H1 (cell line): ENCODE results near the gene PACSIN2. TPM values are rescaled to one million over a fixed set of nuclear protein-coding genes. Genes with fewer than 3 reads are reported as not detected.

ENCODE experiments used
- CTCF ChIA-PET: fragments of 300-600 bp; sonication (Branson Sonifier 250); formaldehyde crosslinking; loops from one replicate; lab custom pipeline; 2021; ENCODE audit not compliant: partially characterized antibody; lab: Charles Lee
- POLR2A ChIA-PET: fragments of 300-600 bp; sonication (Branson Sonifier 250); formaldehyde crosslinking; loops from one replicate; lab custom pipeline; 2021; ENCODE audit warnings: inconsistent platforms; ENCODE audit not compliant: partially characterized antibody; lab: Charles Lee
- DNase-seq, 2 experiments: peaks; one replicate each; pipeline versions ENCODE4 v3.0.0 to v3.0.0-alpha.2; 2010 to 2022; ENCODE audit warnings: low spot score in 2 of 2, low read depth in 1 of 2, mixed read lengths in 1 of 2
- FAIRE-seq: peaks from 2 replicates; lab custom pipeline; 2011; peaks lifted over from hg19 to GRCh38; lab: Jason Lieb, UNC
- H2AFZ ChIP-seq: 2 replicates; pipeline ENCODE4 v1.8.1; 2012; ENCODE audit warnings: low read length, inconsistent platforms
- H2AK5ac ChIP-seq: 2 replicates; pipeline ENCODE4 v1.6.1; 2013; ENCODE audit warnings: low read depth, low read length
- H2BK120ac ChIP-seq: replicated peaks from 2 replicates; pipeline ENCODE3; 2013; ENCODE audit warnings: low read depth, low read length, inconsistent platforms
- H2BK12ac ChIP-seq: 2 replicates; pipeline ENCODE4 v1.6.1; 2013; ENCODE audit warnings: low read depth, low read length
- H2BK15ac ChIP-seq: 2 replicates; pipeline ENCODE4 v1.6.1; 2013; ENCODE audit warnings: low read length
- H2BK20ac ChIP-seq: 2 replicates; pipeline ENCODE4 v1.6.1; 2013; ENCODE audit warnings: low read length
- H2BK5ac ChIP-seq: 2 replicates; pipeline ENCODE4 v1.6.1; 2013; ENCODE audit warnings: low read depth, low read length
- H3K14ac ChIP-seq: 2 replicates; pipeline ENCODE4 v1.6.1; 2013; ENCODE audit warnings: inconsistent platforms; ENCODE audit not compliant: insufficient read length
- H3K18ac ChIP-seq: 2 replicates; pipeline ENCODE4 v1.6.1; 2013; ENCODE audit warnings: low read length; ENCODE audit errors: extremely low read depth
- H3K23ac ChIP-seq: 2 replicates; pipeline ENCODE4 v1.6.1; 2013; ENCODE audit warnings: inconsistent platforms; ENCODE audit not compliant: insufficient read length
- H3K23me2 ChIP-seq: 2 replicates; pipeline ENCODE4 v1.6.1; 2013; ENCODE audit warnings: low read depth, low read length
- H3K27ac ChIP-seq: 2 replicates; pipeline ENCODE4 v1.6.1; 2011; ENCODE audit warnings: low read depth, low read length, inconsistent platforms
- H3K27me3 ChIP-seq, 4 experiments: replicated peaks in 1 of 4; 1 replicate in 1 of 4; 2 replicates in 3 of 4; pipeline versions ENCODE4 v1.6.1 to v1.8.1; 2011 to 2013; ENCODE audit warnings: low read length in 3 of 4, mild to moderate bottlenecking in 3 of 4, inconsistent platforms in 2 of 4, mixed read lengths in 2 of 4, moderate library complexity in 1 of 4; ENCODE audit not compliant: control insufficient read depth in 3 of 4, insufficient read depth in 3 of 4; ENCODE audit errors: extremely low read depth in 1 of 4
- H3K36me3 ChIP-seq, 4 experiments: 2 replicates each; pipeline versions ENCODE4 v1.6.1 to v1.8.1; 2011 to 2013; ENCODE audit warnings: mild to moderate bottlenecking in 4 of 4, low read length in 3 of 4, moderate library complexity in 2 of 4, control low read depth in 1 of 4, inconsistent platforms in 1 of 4; ENCODE audit not compliant: insufficient read depth in 4 of 4, control insufficient read depth in 2 of 4
- H3K4ac ChIP-seq: replicated peaks from 2 replicates; pipeline ENCODE3; 2013; ENCODE audit warnings: low read length, low read depth, mixed read lengths, inconsistent platforms; ENCODE audit not compliant: insufficient read length
- H3K4me1 ChIP-seq, 4 experiments: replicated peaks in 1 of 4; 1 replicate in 1 of 4; 2 replicates in 3 of 4; pipeline versions ENCODE4 v1.6.1 to v1.8.1; 2011 to 2013; ENCODE audit warnings: low read length in 3 of 4, inconsistent platforms in 2 of 4, mixed read lengths in 1 of 4; ENCODE audit not compliant: insufficient read depth in 4 of 4, control insufficient read depth in 3 of 4
- H3K4me2 ChIP-seq, 2 experiments: 2 replicates each; pipeline versions ENCODE4 v1.6.1 to v1.8.1; 2011 to 2013; ENCODE audit warnings: low read depth in 2 of 2, low read length in 2 of 2, control low read depth in 1 of 2, inconsistent platforms in 1 of 2, mild to moderate bottlenecking in 1 of 2; ENCODE audit not compliant: insufficient read depth in 1 of 2
- H3K4me3 ChIP-seq, 4 experiments: fragments of 200-600, 300-600 bp in 1 of 4; sonication (generic), shearing (Covaris generic), sonication (Bioruptor Twin) in 1 of 4; 2 replicates each; pipeline versions ENCODE4 v1.5.1 to v1.8.1; 2011 to 2016; ENCODE audit warnings: low read length in 4 of 4, low read depth in 3 of 4, control low read depth in 2 of 4, inconsistent platforms in 2 of 4, mild to moderate bottlenecking in 2 of 4, mixed read lengths in 1 of 4, moderate library complexity in 1 of 4; ENCODE audit not compliant: insufficient read depth in 2 of 4; ENCODE audit errors: extremely low read depth in 1 of 4
- H3K56ac ChIP-seq: replicated peaks from 2 replicates; pipeline ENCODE3; 2013; ENCODE audit warnings: low read depth, mild to moderate bottlenecking, mixed read lengths, low read length, inconsistent platforms; ENCODE audit not compliant: insufficient read length
- H3K79me1 ChIP-seq: 2 replicates; pipeline ENCODE4 v1.6.1; 2013; ENCODE audit warnings: low read depth, low read length, control low read depth
- H3K79me2 ChIP-seq, 2 experiments: 2 replicates each; pipeline versions ENCODE4 v1.6.1 to v1.8.1; 2012 to 2013; ENCODE audit warnings: low read length in 2 of 2, mild to moderate bottlenecking in 2 of 2, inconsistent platforms in 1 of 2; ENCODE audit not compliant: insufficient read depth in 2 of 2, control insufficient read depth in 1 of 2
- H3K9ac ChIP-seq, 4 experiments: replicated peaks in 1 of 4; 1 replicate in 1 of 4; 2 replicates in 3 of 4; pipeline versions ENCODE4 v1.6.1 to v1.8.1; 2011 to 2013; ENCODE audit warnings: low read depth in 3 of 4, low read length in 3 of 4, control low read depth in 2 of 4, mild to moderate bottlenecking in 2 of 4, moderate library complexity in 2 of 4, inconsistent platforms in 1 of 4; ENCODE audit errors: extremely low read depth in 1 of 4
- H3K9me3 ChIP-seq, 2 experiments: 2 replicates each; pipeline versions ENCODE4 v1.6.1 to v1.8.1; 2012 to 2013; ENCODE audit warnings: mild to moderate bottlenecking in 2 of 2, moderate library complexity in 2 of 2, control low read depth in 1 of 2, inconsistent platforms in 1 of 2, low read depth in 1 of 2, low read length in 1 of 2, mixed read lengths in 1 of 2; ENCODE audit not compliant: insufficient read depth in 2 of 2
- H4K20me1 ChIP-seq, 2 experiments: replicated peaks in 1 of 2; 2 replicates each; pipeline versions ENCODE3 to v1.8.1; 2011 to 2013; ENCODE audit warnings: inconsistent platforms in 2 of 2, low read length in 2 of 2, mild to moderate bottlenecking in 1 of 2; ENCODE audit not compliant: insufficient read depth in 2 of 2, control insufficient read depth in 1 of 2
- H4K5ac ChIP-seq: 2 replicates; pipeline ENCODE4 v1.6.1; 2013; ENCODE audit warnings: low read length, low read depth, mixed read lengths, inconsistent platforms; ENCODE audit not compliant: insufficient read length
- H4K8ac ChIP-seq: 2 replicates; pipeline ENCODE4 v1.8.0; 2013; ENCODE audit warnings: mild to moderate bottlenecking, moderate library complexity, low read length, inconsistent platforms; ENCODE audit not compliant: insufficient read depth; ENCODE audit errors: extremely low read depth
- H4K91ac ChIP-seq: replicated peaks from 2 replicates; pipeline ENCODE3; 2013; ENCODE audit warnings: low read length, mixed read lengths, inconsistent platforms; ENCODE audit not compliant: insufficient read length
- BCL11A ChIP-seq, 2 experiments: IDR thresholded peaks; one replicate each; pipeline ENCODE4 v1.6.1; 2011; ENCODE audit warnings: low read depth in 2 of 2, low read length in 2 of 2, mild to moderate bottlenecking in 2 of 2
- BRCA1 ChIP-seq: IDR thresholded peaks from 2 replicates; pipeline ENCODE4 v1.6.1; 2012; ENCODE audit warnings: low read depth, low read length, improper control_type of control experiment
- CTCF ChIP-seq, 3 experiments: IDR thresholded peaks; 1 replicate in 2 of 3; 2 replicates in 1 of 3; pipeline versions ENCODE4 v1.5.1 to v1.6.1; 2011; ENCODE audit warnings: low read length in 3 of 3, mild to moderate bottlenecking in 3 of 3, inconsistent platforms in 2 of 3, low read depth in 1 of 3, moderate library complexity in 1 of 3; ENCODE audit not compliant: insufficient read depth in 1 of 3; ENCODE audit errors: control extremely low read depth in 1 of 3
- EGR1 ChIP-seq: IDR thresholded peaks from 2 replicates; pipeline ENCODE4 v1.6.1; 2011; ENCODE audit warnings: low read depth, low read length, borderline replicate concordance
- JUN ChIP-seq: IDR thresholded peaks from 2 replicates; pipeline ENCODE4 v1.6.1; 2011; ENCODE audit warnings: low read depth, mild to moderate bottlenecking, improper control_type of control experiment, low read length
- MAFK ChIP-seq: IDR thresholded peaks from 2 replicates; pipeline ENCODE4 v1.6.1; 2012; ENCODE audit warnings: low read depth, mild to moderate bottlenecking, improper control_type of control experiment, low read length
- MAX ChIP-seq: IDR thresholded peaks from 2 replicates; pipeline ENCODE4 v1.6.1; 2012; ENCODE audit warnings: inconsistent platforms
- RXRA ChIP-seq: IDR thresholded peaks from 2 replicates; pipeline ENCODE4 v1.6.1; 2011; ENCODE audit warnings: low read depth, mild to moderate bottlenecking, low read length, moderate library complexity; ENCODE audit not compliant: insufficient read depth
- SIRT6 ChIP-seq: IDR thresholded peaks from one replicate; pipeline ENCODE4 v1.7.1; 2012; ENCODE audit warnings: low read length, inconsistent platforms
- TAF7 ChIP-seq: optimal IDR thresholded peaks from 2 replicates; pipeline ENCODE3; 2011; ENCODE audit warnings: low read depth, mild to moderate bottlenecking, inconsistent platforms, low read length, moderate library complexity, borderline replicate concordance
- WGBS, 2 experiments: shearing (Covaris generic) in 1 of 2; methylation state at CpG; one replicate each; pipeline versions ENCODE4 v1.1.6 to v1.1.7; 2013 to 2015; ENCODE audit warnings: low lambda C conversion rate in 2 of 2, mixed read lengths in 2 of 2, inconsistent platforms in 1 of 2, low coverage in 1 of 2, missing lambda C conversion rate in 1 of 2; ENCODE audit not compliant: insufficient replicate concordance in 2 of 2, insufficient coverage in 1 of 2, insufficient read length in 1 of 2; ENCODE audit errors: extremely low coverage in 1 of 2, missing lambda C conversion rate in 1 of 2; 5-methylcytosine and 5-hydroxymethylcytosine counted together
- polyA plus RNA-seq, 7 experiments: library from polyadenylated mRNA; depleted of rRNA in 3 of 7; stranded (reverse) in 5 of 7; unstranded in 2 of 7; fragments of >200 nt in 5 of 7; fragments of 200-250 nt in 2 of 7; gene quantifications; 1 replicate in 5 of 7; 2 replicates in 1 of 7; 4 replicates in 1 of 7; pipeline versions ENCODE4 v1.2.1 to v1.2.3, GENCODE V29; 2011 to 2013; ENCODE audit warnings: missing spikeins in 2 of 7, mixed read lengths in 2 of 7
- total RNA-seq: library from RNA; stranded (reverse); fragmentation: NEBNext Ultra II Directional; extraction: Animal tissue kit (Norgen Biotek cat#: 25700); gene quantifications from 2 replicates; pipeline ENCODE4 v1.2.1, GENCODE V29; 2021

Gene PACSIN2
- total and polyA plus RNA-seq, 2 of the 8 experiments (the other 6 are each of a cell fraction or from before 2014, with no cell fraction given) = 44.8 to 64.2 TPM

- H2BK120ac ChIP-seq = no peak overlapping the region
- no peaks in the 10 kb centered on the region for H3K4me1 ChIP-seq
- no peaks in the 10 kb centered on the region for H3K79me2 ChIP-seq
- no peak overlapping the region for H3K23ac ChIP-seq
- H3K56ac ChIP-seq = no peak overlapping the region
- ChIA-PET CTCF (interaction anchor here (0.6 to 1.7 kb wide), 3 partner anchors 23 to 131 kb away, joined by 3 to 6 read pairs (median 6); no protein-coding TSS in a partner anchor), POLR2A (no interaction called here)
- no peak overlapping the region for H4K91ac ChIP-seq
- no peak overlapping the region for H3K14ac ChIP-seq
- H3K4ac ChIP-seq = no peak overlapping the region
- DNase-seq (no peak), FAIRE-seq (no peak)
- H4K20me1 ChIP-seq = no peaks in the 10 kb centered on the region
- no peak overlapping the region for H2BK12ac ChIP-seq
- H2AFZ ChIP-seq = no peak overlapping the region
- no peak overlapping the region for H4K8ac ChIP-seq
- no peak overlapping the region for H2BK20ac ChIP-seq
- no peak overlapping the region for H4K5ac ChIP-seq
- no peak overlapping the region for H3K18ac ChIP-seq
- H3K36me3 ChIP-seq = no peaks in the 10 kb centered on the region
- H3K27ac ChIP-seq = no peak overlapping the region
- H3K23me2 ChIP-seq = no peaks in the 10 kb centered on the region
- H3K9ac ChIP-seq = no peak overlapping the region
- H2BK5ac ChIP-seq = no peak overlapping the region
- no peaks in the 10 kb centered on the region for H3K27me3 ChIP-seq
- no peaks in the 10 kb centered on the region for H3K79me1 ChIP-seq
- H3K4me2 ChIP-seq = no peak overlapping the region
- no peaks in the 10 kb centered on the region for H3K9me3 ChIP-seq
- H2BK15ac ChIP-seq = no peak overlapping the region
- no peak overlapping the region for H2AK5ac ChIP-seq
- no peak overlapping the region for H3K4me3 ChIP-seq
- 88% methylated on average over 14 of the region's 14 CpGs; no CpG with 5 or more reads in 1 of the 2 experiments for WGBS, 2 experiments
- TF ChIP-seq CTCF (IDR thresholded peaks at IDR 0.05; ENCODE audit: control extremely low read depth in 1 of 3, insufficient read depth in 1 of 3, low read depth in 1 of 3, low read length in 3 of 3) = no peak
- no peak for TF ChIP-seq BRCA1
- TF ChIP-seq MAFK = no peak
- TF ChIP-seq BCL11A (IDR thresholded peaks at IDR 0.05; ENCODE audit: low read depth in 2 of 2, low read length in 2 of 2) = no peak
- TF ChIP-seq JUN = no peak
- no peak for TF ChIP-seq MAX
- TF ChIP-seq TAF7 = no peak
- TF ChIP-seq RXRA = no peak
- TF ChIP-seq SIRT6 = no peak
- TF ChIP-seq EGR1 = no peak
Observed at GRCh38 chr22:42842658-42843370, 172.1 kb downstream of the PACSIN2 start.
